ENCODE measurements around the gene RAPGEF4. TPM values are rescaled to one million over a fixed set of nuclear protein-coding genes. Genes with fewer than 3 reads are reported as not detected.

The RAPGEF4 gene
- total RNA-seq, 1 donor from 2014 or later, result 1.7 TPM

GRCh38 chr2:172863341-172863740, 127.7 kb downstream of the RAPGEF4 start:
- H3K4me3 Mint-ChIP-seq, result no peak overlapping the region
- no peaks in the 10 kb centered on the region for H3K27me3 Mint-ChIP-seq (ENCODE audit: low read depth)
- peaks cover 34% of the 10 kb centered on the region for H3K4me1 Mint-ChIP-seq
- H3K36me3 Mint-ChIP-seq (ENCODE audit: low read depth), result no peaks in the 10 kb centered on the region
- H3K9me3 Mint-ChIP-seq, result no peaks in the 10 kb centered on the region
- no peak for TF ChIP-seq CTCF (conservative IDR thresholded peaks at IDR 0.05)
- no peak for DNase-seq (ENCODE audit: low read depth, low spot score)
- H3K27ac Mint-ChIP-seq (ENCODE audit: unreplicated experiment), result no peak overlapping the region

- peak; percentile 34 for DNase-seq (ENCODE audit: low read depth, low spot score)
- no peak overlapping the region for H3K27ac Mint-ChIP-seq (ENCODE audit: unreplicated experiment)
These were observed 128.5 kb downstream of the RAPGEF4 start for GRCh38 chr2:172864182-172864581.

DNA sequence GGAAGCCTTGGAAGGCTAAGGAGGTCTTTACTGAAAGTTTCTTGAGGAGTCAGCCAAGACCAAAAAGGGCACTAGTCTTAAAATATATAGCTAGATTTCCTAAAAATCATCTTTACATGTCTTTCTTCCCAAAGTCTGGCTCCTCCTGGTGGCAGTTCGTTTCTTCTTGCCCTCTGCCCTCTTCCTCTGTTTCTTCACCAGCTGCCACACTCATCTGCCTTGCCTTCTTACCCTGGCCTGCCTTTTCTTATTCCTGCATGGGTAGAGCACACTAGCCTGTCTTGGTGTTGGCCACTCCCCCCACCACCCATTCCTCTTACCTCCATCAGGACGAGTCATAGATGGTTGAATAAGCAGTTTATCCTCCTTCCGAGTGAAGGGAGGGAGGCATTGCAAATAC, 129.8 kb downstream of the RAPGEF4 start:
- Mint-ChIP-seq H3K9me3 (no peaks in the 10 kb centered on the region), H3K4me1 (peaks cover 20% of the 10 kb centered on the region), H3K4me3 (no peak overlapping the region), H3K27me3 (ENCODE audit: low read depth) (no peaks in the 10 kb centered on the region), H3K36me3 (ENCODE audit: low read depth) (no peaks in the 10 kb centered on the region), H3K27ac (ENCODE audit: unreplicated experiment) (no peak overlapping the region)
- DNase-seq (ENCODE audit: low read depth, low spot score), result no peak
- no peak for TF ChIP-seq CTCF (conservative IDR thresholded peaks at IDR 0.05)

More at GRCh38 chr2:172864182-172864581, 128.5 kb downstream of the RAPGEF4 start:
- Mint-ChIP-seq H3K4me1 (peaks cover 33% of the 10 kb centered on the region), H3K27me3 (ENCODE audit: low read depth) (no peaks in the 10 kb centered on the region), H3K9me3 (no peaks in the 10 kb centered on the region), H3K4me3 (no peak overlapping the region), H3K36me3 (ENCODE audit: low read depth) (no peaks in the 10 kb centered on the region)
- TF ChIP-seq CTCF (conservative IDR thresholded peaks at IDR 0.05), result peak; percentile 65

- Mint-ChIP-seq H3K36me3 (ENCODE audit: low read depth) (peaks cover 4% of the 10 kb centered on the region), H3K4me1 (no peaks in the 10 kb centered on the region), H3K27ac (ENCODE audit: unreplicated experiment) (no peak overlapping the region), H3K4me3 (no peak overlapping the region), H3K27me3 (ENCODE audit: low read depth) (no peaks in the 10 kb centered on the region), H3K9me3 (peaks cover 4% of the 10 kb centered on the region)
- DNase-seq (ENCODE audit: low read depth, low spot score), result no peak
- no peak for TF ChIP-seq CTCF (conservative IDR thresholded peaks at IDR 0.05)
These were observed 134.2 kb downstream of the RAPGEF4 start for GRCh38 chr2:172869861-172870260.

GRCh38 chr2:172870396-172870795, 134.8 kb downstream of the RAPGEF4 start:
- Mint-ChIP-seq H3K4me3 (no peak overlapping the region), H3K27me3 (ENCODE audit: low read depth) (no peaks in the 10 kb centered on the region), H3K9me3 (peaks cover 4% of the 10 kb centered on the region), H3K4me1 (no peaks in the 10 kb centered on the region), H3K36me3 (ENCODE audit: low read depth) (peaks cover 4% of the 10 kb centered on the region), H3K27ac (ENCODE audit: unreplicated experiment) (no peak overlapping the region)
- DNase-seq (ENCODE audit: low read depth, low spot score), result no peak
- TF ChIP-seq CTCF (conservative IDR thresholded peaks at IDR 0.05), result no peak

GRCh38 chr2:172877826-172878225, 142.2 kb downstream of the RAPGEF4 start:
- DNase-seq (ENCODE audit: low read depth, low spot score), result no peak
- Mint-ChIP-seq H3K4me3 (no peak overlapping the region), H3K36me3 (ENCODE audit: low read depth) (peaks cover 4% of the 10 kb centered on the region), H3K4me1 (no peaks in the 10 kb centered on the region), H3K27ac (ENCODE audit: unreplicated experiment) (no peak overlapping the region), H3K9me3 (peaks cover 4% of the 10 kb centered on the region), H3K27me3 (ENCODE audit: low read depth) (no peaks in the 10 kb centered on the region)
- no peak for TF ChIP-seq CTCF (conservative IDR thresholded peaks at IDR 0.05)
